Lower lobe of right lung (tissue), 2 donors: ENCODE measurements around the gene HOXA9. TPM values are rescaled to one million over a fixed set of nuclear protein-coding genes. Genes with fewer than 3 reads are reported as not detected.

Experiments used
- ATAC-seq, 2 donors: fragments of 200-7000 bp; cut with Tn5 transposase; one replicate each; pipeline ENCODE4 v1.9.1; 2020 to 2022; ENCODE audit warnings: mild to moderate bottlenecking in 2 of 2, moderate library complexity in 2 of 2
- DNase-seq: peaks from one replicate; pipeline ENCODE4 v3.0.0-alpha.2; 2020
- H3K27ac ChIP-seq: fragments of 200-600 bp; one replicate; pipeline ENCODE4 v1.8.0; 2022
- H3K27me3 ChIP-seq: fragments of 200-600 bp; one replicate; pipeline ENCODE4 v1.8.0; 2022; ENCODE audit warnings: low read depth
- H3K36me3 ChIP-seq: fragments of 200-600 bp; one replicate; pipeline ENCODE4 v1.8.0; 2022; ENCODE audit warnings: mild to moderate bottlenecking
- H3K4me1 ChIP-seq: fragments of 200-600 bp; one replicate; pipeline ENCODE4 v1.8.0; 2022
- H3K4me3 ChIP-seq: fragments of 200-600 bp; one replicate; pipeline ENCODE4 v1.8.0; 2022; ENCODE audit warnings: mild to moderate bottlenecking
- H3K9me3 ChIP-seq: fragments of 200-600 bp; one replicate; pipeline ENCODE4 v1.8.0; 2022
- CTCF ChIP-seq: fragments of 200-600 bp; IDR thresholded peaks from one replicate; pipeline ENCODE4 v1.8.0; 2022; ENCODE audit warnings: antibody characterized with exemption, mild to moderate bottlenecking
- intact Hi-C: fragments of 100-400 bp; cut with DNase I; formaldehyde crosslinking; loops from one replicate; pipeline ENCODE4 v1.11.0; 2022
- total RNA-seq: library from RNA; stranded (reverse); fragmentation: NEBNext Ultra II Directional; extraction: Animal tissue kit (Norgen Biotek cat#: 25700); gene quantifications from one replicate; pipeline ENCODE4 v1.2.1, GENCODE V29; 2021
- donor health status: DM: no; HTN: yes; CAD: no; lungs with severe emphysema.

HOXA9 gene
- total RNA-seq, 1 donor from 2014 or later, result 1.7 TPM

GRCh38 chr7:27180431-27181420 lies 15.4 kb upstream of the HOXA9 start:
- intact Hi-C loops, result no loop called here
- no peak for ATAC-seq
- Histone ChIP-seq H3K4me1 (peaks cover 34% of the 10 kb centered on the region), H3K9me3 (no peaks in the 10 kb centered on the region), H3K27me3 (peaks cover 99% of the 10 kb centered on the region), H3K4me3 (no peak overlapping the region), H3K36me3 (no peaks in the 10 kb centered on the region), H3K27ac (no peak overlapping the region)
- DNase-seq, result no peak
- no peak for TF ChIP-seq CTCF

GRCh38 chr7:27179503-27180430 lies 14.4 kb upstream of the HOXA9 start:
- peaks cover 99% of the 10 kb centered on the region for H3K27me3 ChIP-seq
- peak; percentile 76 for DNase-seq
- H3K4me3 ChIP-seq, result peak overlapping the region; percentile 18
- H3K9me3 ChIP-seq, result no peaks in the 10 kb centered on the region
- H3K4me1 ChIP-seq, result peaks cover 25% of the 10 kb centered on the region
- intact Hi-C loops, result no loop called here
- no peak overlapping the region for H3K27ac ChIP-seq
- no peaks in the 10 kb centered on the region for H3K36me3 ChIP-seq
- peak; percentile 77 for TF ChIP-seq CTCF
- peak; percentile 65 to 79 for ATAC-seq

GRCh38 chr7:27179030-27179429 lies 13.7 kb upstream of the HOXA9 start:
- intact Hi-C loops, result no loop called here
- no peaks in the 10 kb centered on the region for H3K36me3 ChIP-seq
- TF ChIP-seq CTCF, result no peak
- H3K4me1 ChIP-seq, result peaks cover 22% of the 10 kb centered on the region
- DNase-seq (no peak), ATAC-seq (no peak)
- no peaks in the 10 kb centered on the region for H3K9me3 ChIP-seq
- no peak overlapping the region for H3K4me3 ChIP-seq
- H3K27ac ChIP-seq, result no peak overlapping the region
- H3K27me3 ChIP-seq, result peaks cover 99% of the 10 kb centered on the region

GRCh38 chr7:27178366-27178765 lies 13.0 kb upstream of the HOXA9 start:
- ATAC-seq (no peak), DNase-seq (no peak)
- Histone ChIP-seq H3K4me3 (no peak overlapping the region), H3K4me1 (peaks cover 23% of the 10 kb centered on the region), H3K27me3 (peaks cover 99% of the 10 kb centered on the region), H3K9me3 (no peaks in the 10 kb centered on the region), H3K27ac (no peak overlapping the region), H3K36me3 (no peaks in the 10 kb centered on the region)
- TF ChIP-seq CTCF, result no peak
- intact Hi-C loops, result no loop called here

GRCh38 chr7:27177795-27178320 lies 12.5 kb upstream of the HOXA9 start:
- peaks cover 99% of the 10 kb centered on the region for H3K27me3 ChIP-seq
- peaks cover 25% of the 10 kb centered on the region for H3K4me1 ChIP-seq
- H3K27ac ChIP-seq, result no peak overlapping the region
- TF ChIP-seq CTCF, result no peak
- DNase-seq, result no peak
- intact Hi-C loops, result no loop called here
- no peaks in the 10 kb centered on the region for H3K36me3 ChIP-seq
- ATAC-seq, result no peak
- no peak overlapping the region for H3K4me3 ChIP-seq
- no peaks in the 10 kb centered on the region for H3K9me3 ChIP-seq
